ENCODE measurements around the gene OR8H3. TPM values are rescaled to one million over a fixed set of nuclear protein-coding genes. Genes with fewer than 3 reads are reported as not detected.
"Not testable (repeated sequence)": the region's sequence is repeated elsewhere in the genome, so short reads cannot be mapped to it uniquely, and the experiment has no call there.

Gene OR8H3
- total RNA-seq (2014; rRNA removed; shearing (Covaris generic)), result not detected in 2 replicates

GRCh38 chr11:56122073-56122472 is at the start of gene OR8H3:
Gene OR8H3 (plus strand): TSS chr11:56122373. CDS start chr11:56122373, 0 bp downstream.
- DNase-seq (ENCODE audit: low read depth), result no peak

DNA sequence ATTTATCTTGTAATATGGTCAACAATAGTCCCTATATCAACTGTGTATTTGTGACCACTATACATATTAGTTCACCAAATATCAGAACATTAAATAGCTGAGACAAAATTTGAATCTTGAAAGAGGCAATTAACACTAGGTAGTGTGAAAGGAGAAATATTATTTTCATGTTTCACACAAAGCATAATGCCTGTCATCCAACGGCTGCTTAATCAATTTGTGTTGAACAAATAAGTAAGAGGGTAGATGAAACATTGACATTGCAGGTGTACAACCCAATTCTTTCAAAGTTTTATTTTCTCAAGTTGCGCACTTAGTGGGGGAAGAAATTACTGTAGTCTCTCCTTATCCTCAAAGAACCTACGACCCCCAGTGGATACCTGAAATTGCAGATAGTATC is 32.5 kb upstream of the OR8H3 start:
- no peak for DNase-seq (ENCODE audit: low read depth)

GRCh38 chr11:56093008-56093407 is 29.2 kb upstream of the OR8H3 start, which contains the start of gene OR8I2:
Gene OR8I2 (plus strand): TSS chr11:56093308. CDS start chr11:56093308, 0 bp downstream.
- DNase-seq (ENCODE audit: low read depth), result no peak

DNA sequence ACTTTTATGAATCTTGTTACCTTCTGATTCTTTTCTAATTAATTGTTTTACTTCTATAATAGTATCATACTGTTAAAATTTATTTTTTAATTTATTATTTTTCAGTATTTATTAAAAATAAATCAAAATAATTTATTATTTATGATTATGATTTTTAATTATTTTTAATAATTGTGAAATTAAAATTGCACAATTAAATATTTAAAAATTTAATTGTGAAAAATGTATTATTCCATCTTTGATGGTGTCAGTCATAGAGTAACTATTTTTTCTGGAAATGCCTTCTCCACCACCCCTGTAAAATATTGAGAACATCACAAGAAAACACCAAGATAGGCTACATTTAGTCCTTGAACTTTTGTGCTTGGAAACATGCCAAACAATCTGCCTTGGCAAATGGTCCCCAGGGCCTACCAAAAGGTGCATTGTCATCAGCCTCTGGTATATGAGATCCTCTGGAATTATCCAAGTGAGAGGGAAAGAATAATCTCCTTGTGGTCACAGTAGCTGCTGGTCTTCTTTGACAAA is 18.9 kb upstream of the OR8H3 start, which contains the start of gene OR8H2:
Gene OR8H2, plus strand, starts transcription at position 478 of the 528 bp plus-strand sequence. CDS start 1,356 bp downstream, outside the sequence.
- no peak for DNase-seq (ENCODE audit: low read depth)

DNA sequence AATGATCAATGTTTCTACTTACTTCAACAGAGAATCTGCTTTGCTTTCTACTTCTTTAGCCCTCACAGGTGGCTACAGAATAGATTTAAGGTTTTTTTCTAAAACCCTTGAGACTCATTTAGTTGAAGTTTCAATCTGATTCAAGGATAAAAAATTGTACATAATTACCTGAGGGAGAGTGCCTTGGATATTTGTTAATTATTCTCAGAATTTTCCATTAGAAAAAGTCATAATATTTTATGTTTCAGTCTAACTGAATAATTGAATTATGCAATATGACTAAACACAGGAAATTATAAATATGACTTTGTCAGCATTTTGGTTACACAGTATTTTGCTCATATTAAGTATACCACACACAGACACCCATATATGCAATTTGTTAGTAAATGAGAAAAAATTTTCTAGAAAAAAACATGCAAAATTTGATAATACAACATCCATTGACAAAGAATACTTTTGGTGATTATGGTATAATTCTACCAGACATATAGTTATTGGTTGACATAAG is 18.0 kb downstream of the OR8H3 start, which contains the start of gene OR8J3:
Gene OR8J3, minus strand, starts transcription at position 51 of the 511 bp plus-strand sequence. CDS start 2,483 bp downstream, outside the sequence.
- no peak for DNase-seq (ENCODE audit: low read depth)

DNA sequence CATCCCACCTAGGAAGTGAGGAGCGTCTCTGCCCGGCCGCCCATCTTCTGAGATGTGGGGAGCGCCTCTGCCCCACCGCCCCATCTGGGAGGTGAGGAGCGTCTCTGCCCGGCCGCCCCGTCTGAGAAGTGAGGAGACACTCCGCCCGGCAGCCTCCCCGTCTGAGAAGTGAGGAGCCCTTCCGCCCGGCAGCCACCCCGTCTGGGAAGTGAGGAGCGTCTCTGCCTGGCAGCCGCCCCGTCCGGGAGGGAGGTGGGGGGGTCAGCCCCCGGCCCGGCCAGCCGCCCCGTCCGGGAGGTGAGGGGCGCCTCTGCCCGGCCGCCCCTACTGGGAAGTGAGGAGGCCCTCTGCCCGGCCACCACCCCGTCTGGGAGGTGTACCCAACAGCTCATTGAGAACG is 21.5 kb downstream of the OR8H3 start:
- DNase-seq (ENCODE audit: low read depth), result not testable (repeated sequence)

GRCh38 chr11:56151376-56151775 is 29.2 kb downstream of the OR8H3 start:
- DNase-seq (ENCODE audit: low read depth), result no peak

DNA sequence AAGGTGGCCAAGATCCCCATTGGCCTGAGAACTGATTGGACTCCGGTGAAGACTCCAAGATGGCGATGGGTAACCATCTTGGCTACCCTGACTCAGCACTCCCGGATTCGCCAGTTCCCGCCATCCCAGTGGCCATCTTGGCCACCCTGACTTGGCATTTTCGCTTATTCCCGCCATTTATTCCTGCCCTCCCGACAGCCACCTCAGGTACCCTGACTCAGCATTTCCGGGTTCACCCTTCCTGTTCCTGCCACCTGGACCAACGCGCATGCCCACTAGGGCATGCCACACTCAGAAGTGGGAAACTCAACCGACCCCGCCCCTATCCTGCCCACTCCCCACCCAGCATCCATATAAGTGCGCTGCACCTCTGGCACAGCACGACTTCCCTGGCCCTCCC is 30.2 kb downstream of the OR8H3 start:
- peak; percentile 1 for DNase-seq (ENCODE audit: low read depth)

DNA sequence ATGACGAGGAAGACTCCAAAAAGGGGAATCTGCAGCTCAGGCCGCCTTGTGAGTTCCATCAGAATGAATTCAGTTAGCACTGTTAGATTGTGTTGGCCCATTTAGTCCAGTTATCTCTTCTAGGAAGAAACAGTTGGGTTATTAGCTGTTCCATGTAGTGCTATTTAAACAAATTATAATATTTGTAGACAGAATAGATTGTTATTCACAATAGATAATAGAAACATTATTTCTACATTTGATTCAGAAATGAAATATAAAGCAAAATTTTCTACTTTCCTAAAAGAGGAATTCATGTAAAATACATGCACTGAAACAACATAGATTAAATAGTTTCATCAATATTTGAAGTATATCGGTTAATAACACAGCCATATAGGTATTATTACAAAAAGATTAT is 38.0 kb downstream of the OR8H3 start, which contains the start of gene OR8K5:
Gene OR8K5, minus strand, starts transcription at position 101 of the 400 bp plus-strand sequence. Its CDS starts 0 bp downstream, at position 101.
- DNase-seq (ENCODE audit: low read depth), result no peak

DNA sequence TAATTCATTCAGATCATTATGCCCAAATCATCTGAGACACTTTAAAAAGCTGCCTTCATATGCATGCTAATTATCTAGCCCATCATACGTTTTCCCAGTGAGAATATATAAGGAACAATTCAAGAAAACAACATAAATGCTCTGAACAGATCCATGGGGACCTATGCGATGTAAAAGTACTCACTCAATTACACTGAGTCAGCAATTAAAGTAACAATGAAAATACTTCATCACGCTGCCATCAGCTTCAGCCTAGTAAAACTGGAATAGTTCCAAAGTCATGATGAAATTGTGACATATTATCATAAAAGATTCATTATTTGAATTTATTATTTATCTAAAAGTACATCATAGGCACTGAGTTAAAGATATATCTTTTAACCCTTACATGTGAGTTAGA is 41.6 kb downstream of the OR8H3 start:
- DNase-seq (ENCODE audit: low read depth), result no peak

DNA sequence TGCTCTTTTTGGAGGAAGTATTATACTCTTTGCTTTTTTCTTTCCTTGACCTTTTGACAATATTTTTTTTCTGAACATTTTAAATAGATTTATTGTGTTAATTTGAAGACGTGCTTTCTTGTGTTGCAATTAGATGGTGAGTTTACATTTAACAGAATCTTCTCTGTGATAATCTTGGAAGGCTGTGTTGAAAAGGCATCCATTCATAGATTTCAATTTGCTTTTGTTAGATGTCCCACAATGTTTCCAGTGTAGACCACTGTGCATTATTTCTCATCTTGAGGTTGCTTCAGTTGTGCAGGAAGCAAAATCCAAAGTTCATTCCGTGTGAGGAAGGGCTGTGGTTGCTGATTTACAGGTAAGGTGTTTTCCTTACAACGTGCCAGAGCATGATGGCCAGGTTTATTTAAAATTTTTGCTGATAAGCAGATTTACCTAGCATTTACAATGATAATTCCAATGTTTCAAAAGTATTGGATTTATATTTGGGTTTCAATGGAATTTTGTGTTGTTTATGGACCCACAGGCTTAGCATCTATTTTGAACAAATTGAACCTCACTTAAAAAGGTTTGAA is 50.2 kb downstream of the OR8H3 start:
- no peak for DNase-seq (ENCODE audit: low read depth)

Other genes with a start within 250 kb of the OR8H3 start
- not detected in 2 replicates for gene TRIM51, start 239.1 kb upstream of the OR8H3 start, total RNA-seq (2014; rRNA removed; shearing (Covaris generic))
- gene OR5W2, start 207.8 kb upstream of the OR8H3 start, total RNA-seq (2014; rRNA removed; shearing (Covaris generic)), result not detected in 2 replicates
- not detected in 2 replicates for gene OR5I1, start 186.0 kb upstream of the OR8H3 start, total RNA-seq (2014; rRNA removed; shearing (Covaris generic))
- gene OR10AG1, start 152.4 kb upstream of the OR8H3 start, total RNA-seq (2014; rRNA removed; shearing (Covaris generic)), result not detected in 2 replicates
- not detected in 2 replicates for gene OR5F1, start 127.7 kb upstream of the OR8H3 start, total RNA-seq (2014; rRNA removed; shearing (Covaris generic))
- gene OR5AS1, start 94.7 kb upstream of the OR8H3 start, total RNA-seq (2014; rRNA removed; shearing (Covaris generic)), result not detected in 2 replicates
- gene OR8I2, start 29.1 kb upstream of the OR8H3 start, total RNA-seq (2014; rRNA removed; shearing (Covaris generic)), result not detected in 2 replicates
- not detected in 2 replicates for gene OR8H2, start 18.7 kb upstream of the OR8H3 start, total RNA-seq (2014; rRNA removed; shearing (Covaris generic))
- gene OR8J3, start 17.8 kb downstream of the OR8H3 start, total RNA-seq (2014; rRNA removed; shearing (Covaris generic)), result not detected in 2 replicates
- gene OR8K5, start 37.9 kb downstream of the OR8H3 start, total RNA-seq (2014; rRNA removed; shearing (Covaris generic)), result not detected in 2 replicates
- gene OR5J2, start 54.2 kb downstream of the OR8H3 start, total RNA-seq (2014; rRNA removed; shearing (Covaris generic)), result not detected in 2 replicates
- gene OR5T2, start 111.9 kb downstream of the OR8H3 start, total RNA-seq (2014; rRNA removed; shearing (Covaris generic)), result not detected in 2 replicates
- not detected in 2 replicates for gene OR5T3, start 129.9 kb downstream of the OR8H3 start, total RNA-seq (2014; rRNA removed; shearing (Covaris generic))
- gene OR5T1, start 151.8 kb downstream of the OR8H3 start, total RNA-seq (2014; rRNA removed; shearing (Covaris generic)), result not detected in 2 replicates
- not detected in 2 replicates for gene OR8H1, start 169.9 kb downstream of the OR8H3 start, total RNA-seq (2014; rRNA removed; shearing (Covaris generic))
- gene OR8K3, start 192.8 kb downstream of the OR8H3 start, total RNA-seq (2014; rRNA removed; shearing (Covaris generic)), result not detected in 2 replicates
- gene OR8K1, start 223.7 kb downstream of the OR8H3 start, total RNA-seq (2014; rRNA removed; shearing (Covaris generic)), result not detected in 2 replicates
- gene OR8J1, start 231.9 kb downstream of the OR8H3 start, total RNA-seq (2014; rRNA removed; shearing (Covaris generic)), result not detected in 2 replicates